Liver (tissue), 9 donors: Measurements from ENCODE around the gene SH3BP2. TPM values are rescaled to one million over a fixed set of nuclear protein-coding genes. Genes with fewer than 3 reads are reported as not detected.

ENCODE experiments used
- DNase-seq: peaks from one replicate; pipeline ENCODE4 v3.0.0-alpha.2; 2017; ENCODE audit warnings: low spot score
- H3K27ac ChIP-seq, 2 donors: one replicate each; pipeline ENCODE4 v1.7.0; 2013; ENCODE audit warnings: inconsistent platforms in 2 of 2, low read length in 2 of 2, control low read depth in 1 of 2, low read depth in 1 of 2, mild to moderate bottlenecking in 1 of 2
- H3K27me3 ChIP-seq, 4 donors: one replicate each; pipeline versions ENCODE4 v1.6.1 to v1.7.0; 2013; ENCODE audit warnings: low read length in 3 of 4, inconsistent platforms in 1 of 4, mild to moderate bottlenecking in 1 of 4, moderate library complexity in 1 of 4; ENCODE audit not compliant: control insufficient read depth in 4 of 4, insufficient read depth in 4 of 4
- H3K36me3 ChIP-seq, 4 donors: one replicate each; pipeline versions ENCODE4 v1.6.1 to v1.7.0; 2013; ENCODE audit warnings: low read length in 3 of 4, mild to moderate bottlenecking in 3 of 4, low read depth in 1 of 4, moderate library complexity in 1 of 4; ENCODE audit not compliant: control insufficient read depth in 4 of 4, insufficient read depth in 3 of 4
- H3K4me1 ChIP-seq, 4 donors: one replicate each; pipeline versions ENCODE4 v1.6.1 to v1.7.0; 2013; ENCODE audit warnings: low read length in 3 of 4, mild to moderate bottlenecking in 3 of 4, moderate library complexity in 1 of 4; ENCODE audit not compliant: control insufficient read depth in 4 of 4, insufficient read depth in 4 of 4
- H3K4me3 ChIP-seq, 3 donors: one replicate each; pipeline versions ENCODE4 v1.6.1 to v1.7.0; 2013; ENCODE audit warnings: low read length in 3 of 3, control low read depth in 1 of 3, low read depth in 1 of 3, mild to moderate bottlenecking in 1 of 3
- H3K9ac ChIP-seq, 2 donors: one replicate each; pipeline ENCODE4 v1.7.0; 2013; ENCODE audit warnings: low read length in 2 of 2, mild to moderate bottlenecking in 2 of 2, moderate library complexity in 2 of 2, control low read depth in 1 of 2, low read depth in 1 of 2
- H3K9me3 ChIP-seq, 4 donors: one replicate each; pipeline versions ENCODE4 v1.6.1 to v1.7.0; 2013; ENCODE audit warnings: low read length in 3 of 4; ENCODE audit not compliant: control insufficient read depth in 4 of 4
- ATF3 ChIP-seq: IDR thresholded peaks from 2 replicates; pipeline ENCODE4 v1.6.1; 2016; ENCODE audit warnings: antibody characterized with exemption
- CTCF ChIP-seq: fragments of 150-350 bp; IDR thresholded peaks from 2 replicates; pipeline ENCODE4 v1.5.1; 2017; ENCODE audit warnings: improper control_type of control experiment, low read depth, low read length; ENCODE audit not compliant: missing input control
- EGR1 ChIP-seq, 2 donors: IDR thresholded peaks; 2 replicates each; pipeline ENCODE4 v1.6.1; 2016 to 2018; ENCODE audit warnings: antibody characterized with exemption in 2 of 2, low read depth in 2 of 2
- FOXA1 ChIP-seq: IDR thresholded peaks from 2 replicates; pipeline ENCODE4 v1.6.1; 2016; ENCODE audit warnings: antibody characterized with exemption
- GABPA ChIP-seq, 2 donors: IDR thresholded peaks in 1 of 2; conservative IDR thresholded peaks in 1 of 2; 2 replicates each; pipeline ENCODE4 v1.6.1; 2016; ENCODE audit warnings: antibody characterized with exemption in 2 of 2, mild to moderate bottlenecking in 1 of 2, moderate library complexity in 1 of 2
- HNF4A ChIP-seq, 2 donors: conservative IDR thresholded peaks; 2 replicates each; pipeline ENCODE4 v1.6.1; 2016; ENCODE audit warnings: antibody characterized with exemption in 2 of 2, mild to moderate bottlenecking in 2 of 2
- JUND ChIP-seq, 2 donors: IDR thresholded peaks; 2 replicates each; pipeline ENCODE4 v1.6.1; 2016; ENCODE audit warnings: antibody characterized with exemption in 2 of 2
- MAX ChIP-seq: IDR thresholded peaks from 2 replicates; pipeline ENCODE4 v1.6.1; 2016; ENCODE audit warnings: antibody characterized with exemption
- NR2F2 ChIP-seq: IDR thresholded peaks from 2 replicates; pipeline ENCODE4 v1.6.1; 2016; ENCODE audit warnings: antibody characterized with exemption
- RAD21 ChIP-seq, 2 donors: IDR thresholded peaks; 2 replicates each; pipeline ENCODE4 v1.6.1; 2016; ENCODE audit warnings: antibody characterized with exemption in 2 of 2, mild to moderate bottlenecking in 2 of 2
- REST ChIP-seq: IDR thresholded peaks from 2 replicates; pipeline ENCODE4 v1.6.1; 2016; ENCODE audit warnings: antibody characterized with exemption, mild to moderate bottlenecking
- RXRA ChIP-seq, 2 donors: IDR thresholded peaks; 2 replicates each; pipeline ENCODE4 v1.6.1; 2017 to 2018; ENCODE audit warnings: antibody characterized with exemption in 2 of 2, mild to moderate bottlenecking in 1 of 2
- TAF1 ChIP-seq: conservative IDR thresholded peaks from 2 replicates; pipeline ENCODE4 v1.6.1; 2016; ENCODE audit warnings: antibody characterized with exemption, mild to moderate bottlenecking
- YY1 ChIP-seq: IDR thresholded peaks from 2 replicates; pipeline ENCODE4 v1.6.1; 2016; ENCODE audit warnings: antibody characterized with exemption, mild to moderate bottlenecking
- ZBTB33 ChIP-seq: IDR thresholded peaks from 2 replicates; pipeline ENCODE4 v1.6.1; 2016; ENCODE audit warnings: antibody characterized with exemption
- WGBS: extraction: QIAGEN DNeasy Blood & Tissue Kit; methylation state at CpG from one replicate; pipeline ENCODE4 v1.1.7; 2013; 5-methylcytosine and 5-hydroxymethylcytosine counted together
- polyA plus RNA-seq, 2 donors: library from polyadenylated mRNA; stranded (reverse) in 1 of 2; unstranded in 1 of 2; fragments of 200-250 nt in 1 of 2; fragments of >200 nt in 1 of 2; fragmentation: Nextera tagmentation in 1 of 2; extraction: Ambion mirVana in 1 of 2; gene quantifications; one replicate each; pipeline versions ENCODE4 v1.2.1 to v1.2.3, GENCODE V29; 2013 to 2015
- total RNA-seq, 2 donors: library from RNA; depleted of rRNA; stranded (reverse); fragments of >200 nt; gene quantifications; one replicate each; pipeline ENCODE4 v1.2.3, GENCODE V29; 2014
- donor health status: healthy.
- donor health status: healthy.
- donor health status: healthy.
- donor health status: healthy.
- donor health status: healthy.

The SH3BP2 gene
- total and polyA plus RNA-seq, 4 donors = 17.9 to 80.2 (median 38.5) TPM

GRCh38 chr4:2795893-2796848 is 3.3 kb downstream of the SH3BP2 start:
- Histone ChIP-seq H3K4me3 (no peak overlapping the region), H3K9ac (peak overlapping the region in 1 of 2 donors; percentile 49), H3K27me3 (no peaks in the 10 kb centered on the region), H3K4me1 (peaks cover 48 to 89% (median 79%) of the 10 kb centered on the region in 4 donors), H3K27ac (peak overlapping the region; percentile 90 to 96), H3K36me3 (no peaks in the 10 kb centered on the region), H3K9me3 (no peaks in the 10 kb centered on the region)
- TF ChIP-seq ATF3 (no peak), GABPA (IDR thresholded peaks at IDR 0.05 in 1 of 2, conservative IDR thresholded peaks at IDR 0.05 in 1 of 2) (no peak), TAF1 (no peak), FOXA1 (no peak), YY1 (no peak)
- peak; percentile 33 for DNase-seq
- WGBS = 56% methylated on average over 27 of the region's 27 CpGs

- H3K4me1 ChIP-seq = peaks cover 45 to 83% (median 71%) of the 10 kb centered on the region in 4 donors
- no peaks in the 10 kb centered on the region for H3K9me3 ChIP-seq
- H3K9ac ChIP-seq = peak overlapping the region in 1 of 2 donors; percentile 49
- no peak overlapping the region for H3K4me3 ChIP-seq
- WGBS = 70% methylated on average over 13 of the region's 13 CpGs
- H3K27me3 ChIP-seq = no peaks in the 10 kb centered on the region
- no peaks in the 10 kb centered on the region for H3K36me3 ChIP-seq
- DNase-seq = peak; percentile 32
- TF ChIP-seq JUND (IDR thresholded peaks at IDR 0.05) (no peak), HNF4A (conservative IDR thresholded peaks at IDR 0.05) (peak in 1 of 2 donors; percentile 17)
- peak overlapping the region; percentile 90 to 96 for H3K27ac ChIP-seq
These were observed 4.1 kb downstream of the SH3BP2 start for GRCh38 chr4:2796849-2797544.

GRCh38 chr4:2797545-2798305 is 4.8 kb downstream of the SH3BP2 start:
- Histone ChIP-seq H3K9ac (no peak overlapping the region), H3K9me3 (no peaks in the 10 kb centered on the region), H3K4me1 (peaks cover 41 to 77% (median 65%) of the 10 kb centered on the region in 4 donors), H3K27me3 (no peaks in the 10 kb centered on the region), H3K4me3 (no peak overlapping the region), H3K36me3 (no peaks in the 10 kb centered on the region), H3K27ac (peak overlapping the region; percentile 90 to 96)
- 39% methylated on average over 23 of the region's 23 CpGs for WGBS
- DNase-seq = peak; percentile 30
- TF ChIP-seq YY1 (no peak), NR2F2 (no peak), ZBTB33 (no peak), JUND (IDR thresholded peaks at IDR 0.05) (no peak), RXRA (IDR thresholded peaks at IDR 0.05) (no peak), REST (no peak), HNF4A (conservative IDR thresholded peaks at IDR 0.05) (no peak), CTCF (no peak), FOXA1 (no peak), EGR1 (IDR thresholded peaks at IDR 0.05; ENCODE audit: low read depth in 2 of 2) (no peak), RAD21 (IDR thresholded peaks at IDR 0.05) (no peak), TAF1 (no peak), MAX (no peak)
